ENCODE measurements around the gene LYPD6B. TPM values are rescaled to one million over a fixed set of nuclear protein-coding genes. Genes with fewer than 3 reads are reported as not detected.
A peak's percentile ranks its signal among the peaks of the same experiment; 100 is the strongest.

LYPD6B gene
- total and polyA plus RNA-seq, 9 donors: 0.10 to 3.2 (median 0.23) TPM; not detected in 2

- Histone ChIP-seq H3K9me3 (replicated peaks; ENCODE audit: control insufficient read depth, low read depth, low read length) (no peaks in the 10 kb centered on the region), H3K36me3 (ENCODE audit: control insufficient read depth, insufficient read depth, low read length) (no peaks in the 10 kb centered on the region), H3K27me3 (ENCODE audit: control insufficient read depth, insufficient read depth, low read length) (no peaks in the 10 kb centered on the region), H3K4me1 (ENCODE audit: control insufficient read depth, insufficient read depth, low read length) (no peaks in the 10 kb centered on the region), H3K4me3 (ENCODE audit: low read length) (no peak overlapping the region), H3K27ac (ENCODE audit: low read length) (no peak overlapping the region)
- WGBS (ENCODE audit: insufficient coverage): no CpG with 5 or more reads among the region's 9 CpGs
- DNase-seq: no peak
Observed at GRCh38 chr2:149070681-149071320, 32.3 kb downstream of the LYPD6B start.

- no peak for DNase-seq
- WGBS (ENCODE audit: insufficient coverage): no CpG with 5 or more reads among the region's 2 CpGs
- Histone ChIP-seq H3K9me3 (replicated peaks; ENCODE audit: control insufficient read depth, low read depth, low read length) (no peaks in the 10 kb centered on the region), H3K36me3 (ENCODE audit: control insufficient read depth, insufficient read depth, low read length) (no peaks in the 10 kb centered on the region), H3K4me1 (ENCODE audit: control insufficient read depth, insufficient read depth, low read length) (no peaks in the 10 kb centered on the region), H3K27me3 (ENCODE audit: control insufficient read depth, insufficient read depth, low read length) (no peaks in the 10 kb centered on the region), H3K4me3 (ENCODE audit: low read length) (no peak overlapping the region), H3K27ac (ENCODE audit: low read length) (no peak overlapping the region)
Observed at GRCh38 chr2:149075105-149075504, 36.6 kb downstream of the LYPD6B start.

- no peaks in the 10 kb centered on the region for H3K9me3 ChIP-seq (replicated peaks; ENCODE audit: control insufficient read depth, low read depth, low read length)
- no peaks in the 10 kb centered on the region for H3K36me3 ChIP-seq (ENCODE audit: control insufficient read depth, insufficient read depth, low read length)
- peak; percentile 68 for DNase-seq
- WGBS (ENCODE audit: insufficient coverage): 9% methylated on average over 5 of the region's 10 CpGs
- H3K4me1 ChIP-seq (ENCODE audit: control insufficient read depth, insufficient read depth, low read length): no peaks in the 10 kb centered on the region
- H3K27me3 ChIP-seq (ENCODE audit: control insufficient read depth, insufficient read depth, low read length): no peaks in the 10 kb centered on the region
- no peak overlapping the region for H3K4me3 ChIP-seq (ENCODE audit: low read length)
- H3K27ac ChIP-seq (ENCODE audit: low read length): no peak overlapping the region
Observed at GRCh38 chr2:149075853-149076252, 37.4 kb downstream of the LYPD6B start.

- no peaks in the 10 kb centered on the region for H3K4me1 ChIP-seq (ENCODE audit: control insufficient read depth, insufficient read depth, low read length)
- no peaks in the 10 kb centered on the region for H3K36me3 ChIP-seq (ENCODE audit: control insufficient read depth, insufficient read depth, low read length)
- no peak overlapping the region for H3K4me3 ChIP-seq (ENCODE audit: low read length)
- no peaks in the 10 kb centered on the region for H3K27me3 ChIP-seq (ENCODE audit: control insufficient read depth, insufficient read depth, low read length)
- 52% methylated on average over 5 of the region's 5 CpGs for WGBS (ENCODE audit: insufficient coverage)
- DNase-seq: no peak
- no peaks in the 10 kb centered on the region for H3K9me3 ChIP-seq (replicated peaks; ENCODE audit: control insufficient read depth, low read depth, low read length)
- H3K27ac ChIP-seq (ENCODE audit: low read length): no peak overlapping the region
Observed at GRCh38 chr2:149076863-149077412, 38.4 kb downstream of the LYPD6B start.

- Histone ChIP-seq H3K36me3 (ENCODE audit: control insufficient read depth, insufficient read depth, low read length) (no peaks in the 10 kb centered on the region), H3K27ac (ENCODE audit: low read length) (no peak overlapping the region), H3K9me3 (replicated peaks; ENCODE audit: control insufficient read depth, low read depth, low read length) (no peaks in the 10 kb centered on the region), H3K4me1 (ENCODE audit: control insufficient read depth, insufficient read depth, low read length) (no peaks in the 10 kb centered on the region), H3K27me3 (ENCODE audit: control insufficient read depth, insufficient read depth, low read length) (no peaks in the 10 kb centered on the region), H3K4me3 (ENCODE audit: low read length) (no peak overlapping the region)
- 50% methylated on average over 1 of the region's 3 CpGs for WGBS (ENCODE audit: insufficient coverage)
- no peak for DNase-seq
Observed at GRCh38 chr2:149077861-149078260, 39.4 kb downstream of the LYPD6B start.

GRCh38 chr2:149080099-149080498 lies 41.6 kb downstream of the LYPD6B start:
- no peak overlapping the region for H3K27ac ChIP-seq (ENCODE audit: low read length)
- H3K4me3 ChIP-seq (ENCODE audit: low read length): no peak overlapping the region
- DNase-seq: no peak
- WGBS (ENCODE audit: insufficient coverage): no CpG with 5 or more reads among the region's 3 CpGs
- no peaks in the 10 kb centered on the region for H3K4me1 ChIP-seq (ENCODE audit: control insufficient read depth, insufficient read depth, low read length)
- H3K36me3 ChIP-seq (ENCODE audit: control insufficient read depth, insufficient read depth, low read length): no peaks in the 10 kb centered on the region
- no peaks in the 10 kb centered on the region for H3K27me3 ChIP-seq (ENCODE audit: control insufficient read depth, insufficient read depth, low read length)
- H3K9me3 ChIP-seq (replicated peaks; ENCODE audit: control insufficient read depth, low read depth, low read length): no peaks in the 10 kb centered on the region

- no CpG with 5 or more reads among the region's 1 CpG for WGBS (ENCODE audit: insufficient coverage)
- no peak overlapping the region for H3K4me3 ChIP-seq (ENCODE audit: low read length)
- H3K27me3 ChIP-seq (ENCODE audit: control insufficient read depth, insufficient read depth, low read length): no peaks in the 10 kb centered on the region
- no peaks in the 10 kb centered on the region for H3K9me3 ChIP-seq (replicated peaks; ENCODE audit: control insufficient read depth, low read depth, low read length)
- no peak for DNase-seq
- H3K4me1 ChIP-seq (ENCODE audit: control insufficient read depth, insufficient read depth, low read length): no peaks in the 10 kb centered on the region
- no peak overlapping the region for H3K27ac ChIP-seq (ENCODE audit: low read length)
- H3K36me3 ChIP-seq (ENCODE audit: control insufficient read depth, insufficient read depth, low read length): no peaks in the 10 kb centered on the region
Observed at GRCh38 chr2:149080971-149081370, 42.5 kb downstream of the LYPD6B start.

GRCh38 chr2:149082079-149082478 lies 43.6 kb downstream of the LYPD6B start:
- Histone ChIP-seq H3K9me3 (replicated peaks; ENCODE audit: control insufficient read depth, low read depth, low read length) (no peaks in the 10 kb centered on the region), H3K4me3 (ENCODE audit: low read length) (no peak overlapping the region), H3K27ac (ENCODE audit: low read length) (no peak overlapping the region), H3K36me3 (ENCODE audit: control insufficient read depth, insufficient read depth, low read length) (no peaks in the 10 kb centered on the region), H3K27me3 (ENCODE audit: control insufficient read depth, insufficient read depth, low read length) (no peaks in the 10 kb centered on the region), H3K4me1 (ENCODE audit: control insufficient read depth, insufficient read depth, low read length) (no peaks in the 10 kb centered on the region)
- no peak for DNase-seq
- WGBS (ENCODE audit: insufficient coverage): no CpG with 5 or more reads among the region's 3 CpGs

- Histone ChIP-seq H3K4me1 (ENCODE audit: control insufficient read depth, insufficient read depth, low read length) (no peaks in the 10 kb centered on the region), H3K9me3 (replicated peaks; ENCODE audit: control insufficient read depth, low read depth, low read length) (no peaks in the 10 kb centered on the region), H3K36me3 (ENCODE audit: control insufficient read depth, insufficient read depth, low read length) (no peaks in the 10 kb centered on the region), H3K4me3 (ENCODE audit: low read length) (no peak overlapping the region), H3K27me3 (ENCODE audit: control insufficient read depth, insufficient read depth, low read length) (no peaks in the 10 kb centered on the region), H3K27ac (ENCODE audit: low read length) (no peak overlapping the region)
- DNase-seq: no peak
- WGBS (ENCODE audit: insufficient coverage): 38% methylated on average over 2 of the region's 4 CpGs
Observed at GRCh38 chr2:149082735-149083134, 44.2 kb downstream of the LYPD6B start.

- Histone ChIP-seq H3K27me3 (ENCODE audit: control insufficient read depth, insufficient read depth, low read length) (no peaks in the 10 kb centered on the region), H3K4me1 (ENCODE audit: control insufficient read depth, insufficient read depth, low read length) (no peaks in the 10 kb centered on the region), H3K36me3 (ENCODE audit: control insufficient read depth, insufficient read depth, low read length) (no peaks in the 10 kb centered on the region), H3K4me3 (ENCODE audit: low read length) (no peak overlapping the region), H3K27ac (ENCODE audit: low read length) (no peak overlapping the region), H3K9me3 (replicated peaks; ENCODE audit: control insufficient read depth, low read depth, low read length) (no peaks in the 10 kb centered on the region)
- no peak for DNase-seq
- 93% methylated on average over 5 of the region's 7 CpGs for WGBS (ENCODE audit: insufficient coverage)
Observed at GRCh38 chr2:149084924-149085795, 46.7 kb downstream of the LYPD6B start.
